Stomach (tissue), 9 donors: ENCODE data around the gene CITED1. TPM values are rescaled to one million over a fixed set of nuclear protein-coding genes. Genes with fewer than 3 reads are reported as not detected.

Experiments
- DNase-seq, 2 donors: peaks; one replicate each; pipeline versions ENCODE4 v3.0.0 to v3.0.0-alpha.2; 2013 to 2019
- H3K27ac ChIP-seq, 5 donors: fragments of 200-600 bp in 4 of 5; sonication (generic) in 4 of 5; one replicate each; pipeline ENCODE4 v1.5.1; 2013 to 2019; ENCODE audit warnings: mild to moderate bottlenecking in 1 of 5, moderate library complexity in 1 of 5
- H3K27me3 ChIP-seq, 3 donors: fragments of 200-600 bp; sonication (generic); one replicate each; pipeline ENCODE4 v1.5.1; 2017 to 2019; ENCODE audit warnings: mixed run types in 1 of 3
- H3K36me3 ChIP-seq, 4 donors: fragments of 200-600 bp; sonication (generic); 1 replicate in 3 of 4; 2 replicates in 1 of 4; pipeline ENCODE4 v1.5.1; 2016 to 2019
- H3K4me1 ChIP-seq, 4 donors: fragments of 200-600 bp; sonication (generic); one replicate each; pipeline ENCODE4 v1.5.1; 2016 to 2019
- H3K4me3 ChIP-seq, 4 donors: fragments of 200-600 bp; sonication (generic) in 3 of 4; one replicate each; pipeline ENCODE4 v1.5.1; 2016 to 2019; ENCODE audit warnings: mild to moderate bottlenecking in 1 of 4
- H3K9me3 ChIP-seq, 4 donors: fragments of 200-600 bp; sonication (generic); one replicate each; pipeline ENCODE4 v1.5.1; 2016 to 2019
- CTCF ChIP-seq, 7 experiments: fragments of 450-650 bp in 4 of 7; fragments of 200-600 bp in 3 of 7; sonication (generic) in 3 of 7; IDR thresholded peaks; one replicate each; pipeline ENCODE4 v1.5.1; 2016 to 2019; ENCODE audit warnings: antibody characterized with exemption in 7 of 7, control low read depth in 2 of 7, mild to moderate bottlenecking in 1 of 7
- EP300 ChIP-seq: sonication (generic); formaldehyde crosslinking; IDR thresholded peaks from one replicate; pipeline ENCODE4 v1.6.1; 2017; ENCODE audit warnings: antibody characterized with exemption
- POLR2A ChIP-seq, 4 donors: fragments of 450-650 bp; IDR thresholded peaks; one replicate each; pipeline ENCODE4 v1.6.1; 2016; ENCODE audit warnings: antibody characterized with exemption in 4 of 4, control low read depth in 2 of 4, mild to moderate bottlenecking in 1 of 4, moderate library complexity in 1 of 4
- POLR2AphosphoS5 ChIP-seq, 3 donors: sonication (generic); formaldehyde crosslinking; IDR thresholded peaks; one replicate each; pipeline ENCODE4 v1.6.1; 2016; ENCODE audit warnings: antibody characterized with exemption in 3 of 3
- whole genome bisulfite sequencing, 5 donors: extraction: QIAGEN DNeasy Blood & Tissue Kit in 3 of 5; methylation state at CpG; one replicate each; pipeline versions ENCODE4 v1.1.5 to v1.1.7; 2013 to 2018; 5-methylcytosine and 5-hydroxymethylcytosine counted together
- intact Hi-C: fragments of 100-400 bp; cut with DNase I; formaldehyde crosslinking; loops from one replicate; pipeline ENCODE4 v1.15.1; 2023; ENCODE audit warnings: low total_unique reads
- polyA plus RNA-seq, 3 donors: library from polyadenylated mRNA; stranded (reverse); fragments of 200-250 nt; gene quantifications; one replicate each; pipeline ENCODE4 v1.2.3, GENCODE V29; 2013
- total RNA-seq, 5 donors: library from RNA; depleted of rRNA; stranded (reverse); fragments of >200 nt; gene quantifications; one replicate each; pipeline versions ENCODE4 v1.1.0 to v1.2.3, GENCODE V29; 2014 to 2016
- donor health status: healthy with polysubstance abuse.
- donor health status: Bipolar disorder and iron deficiency.
- donor health status: healthy.

CITED1 gene
- total and polyA plus RNA-seq, 8 donors = 0.60 to 1.7 TPM; not detected in 6

GRCh38 chrX:72309297-72310071 is 3.8 kb upstream of the CITED1 start:
- H3K4me1 ChIP-seq = peaks cover 9 to 51% (median 43%) of the 10 kb centered on the region in 4 donors
- 24 to 39% (median 27%) methylated on average over 13 to 15 of the region's 15 CpGs for WGBS, 5 donors
- intact Hi-C loops = no loop called here
- H3K27me3 ChIP-seq = peaks cover 12 to 70% (median 53%) of the 10 kb centered on the region in 3 donors
- H3K27ac ChIP-seq = no peak overlapping the region
- H3K9me3 ChIP-seq = no peaks in the 10 kb centered on the region
- H3K36me3 ChIP-seq = no peaks in the 10 kb centered on the region
- H3K4me3 ChIP-seq = peak overlapping the region; percentile 32 to 66 (median 48)
- TF ChIP-seq EP300 = no peak
- no peak for TF ChIP-seq CTCF (IDR thresholded peaks at IDR 0.05)
- DNase-seq = peak in 1 of 2 donors; percentile 34

GRCh38 chrX:72308566-72309296 is 3.0 kb upstream of the CITED1 start:
- no peaks in the 10 kb centered on the region for H3K36me3 ChIP-seq
- H3K4me1 ChIP-seq = peaks cover 9 to 51% (median 43%) of the 10 kb centered on the region in 4 donors
- peak; percentile 64 to 86 for DNase-seq
- H3K9me3 ChIP-seq = no peaks in the 10 kb centered on the region
- peaks cover 12 to 77% (median 59%) of the 10 kb centered on the region in 3 donors for H3K27me3 ChIP-seq
- TF ChIP-seq POLR2A (IDR thresholded peaks at IDR 0.05) (no peak), POLR2AphosphoS5 (IDR thresholded peaks at IDR 0.05) (no peak), CTCF (IDR thresholded peaks at IDR 0.05) (no peak), EP300 (no peak)
- peak overlapping the region; percentile 32 to 66 (median 48) for H3K4me3 ChIP-seq
- 1 to 13% (median 2%) methylated on average over 23 to 24 of the region's 24 CpGs for WGBS, 5 donors
- H3K27ac ChIP-seq = no peak overlapping the region
- intact Hi-C loops = no loop called here

GRCh38 chrX:72308209-72308565 is 2.5 kb upstream of the CITED1 start:
- no peak overlapping the region for H3K27ac ChIP-seq
- peaks cover 14 to 83% (median 65%) of the 10 kb centered on the region in 3 donors for H3K27me3 ChIP-seq
- H3K4me1 ChIP-seq = peaks cover 9 to 51% (median 43%) of the 10 kb centered on the region in 4 donors
- 7 to 35% (median 13%) methylated on average over 9 to 11 of the region's 11 CpGs for WGBS, 5 donors
- no peaks in the 10 kb centered on the region for H3K9me3 ChIP-seq
- peak overlapping the region in 3 of 4 donors; percentile 32 to 66 (median 59) for H3K4me3 ChIP-seq
- TF ChIP-seq EP300 (no peak), POLR2A (IDR thresholded peaks at IDR 0.05) (no peak), POLR2AphosphoS5 (IDR thresholded peaks at IDR 0.05) (no peak), CTCF (IDR thresholded peaks at IDR 0.05) (no peak)
- H3K36me3 ChIP-seq = no peaks in the 10 kb centered on the region
- DNase-seq = no peak
- intact Hi-C loops = no loop called here

GRCh38 chrX:72307646-72308051 is 1.9 kb upstream of the CITED1 start:
- Histone ChIP-seq H3K4me3 (peak overlapping the region; percentile 48 to 66 (median 54)), H3K4me1 (peaks cover 9 to 51% (median 43%) of the 10 kb centered on the region in 4 donors), H3K36me3 (no peaks in the 10 kb centered on the region), H3K27ac (no peak overlapping the region), H3K9me3 (no peaks in the 10 kb centered on the region), H3K27me3 (peaks cover 15 to 86% (median 70%) of the 10 kb centered on the region in 3 donors)
- TF ChIP-seq EP300 = no peak
- TF ChIP-seq POLR2AphosphoS5 (IDR thresholded peaks at IDR 0.05) = no peak
- TF ChIP-seq CTCF (IDR thresholded peaks at IDR 0.05) = no peak
- no peak for TF ChIP-seq POLR2A (IDR thresholded peaks at IDR 0.05)
- 5 to 34% (median 19%) methylated on average over 8 to 17 of the region's 17 CpGs for WGBS, 5 donors
- no peak for DNase-seq
- intact Hi-C loops = no loop called here
